ENCODE measurements around the gene BMP3.

- TF ChIP-seq POLR2A (IDR thresholded peaks at IDR 0.05) (no peak), CTCF (IDR thresholded peaks at IDR 0.05) (no peak)
Observed at GRCh38 chr4:81095389-81095788, 64.9 kb downstream of the BMP3 start.
